ENCODE measurements around the gene PLEKHA1.

The PLEKHA1 gene

GRCh38 chr10:122374237-122374858 lies at the start of gene PLEKHA1:
Gene PLEKHA1, plus strand, starts transcription at chr10:122374708. Its CDS starts 18,493 bp downstream, at chr10:122393201.
- intact Hi-C loops (cut with DNase I) = loop anchor here (10.0 kb wide), 1 partner anchor 90 kb away; the partner anchor contains the start of gene HTRA1
- peak; percentile 91 to 99 (median 94) for DNase-seq

- DNase-seq = no peak
- intact Hi-C loops (cut with DNase I) = no loop called here
Measured at GRCh38 chr10:122325235-122325634, 49.3 kb upstream of the PLEKHA1 start.

GRCh38 chr10:122326385-122326784 lies 48.1 kb upstream of the PLEKHA1 start:
- DNase-seq = no peak
- intact Hi-C loops (cut with DNase I) = no loop called here

- DNase-seq = no peak
- intact Hi-C loops (cut with DNase I) = no loop called here
Measured at GRCh38 chr10:122326806-122327205, 47.7 kb upstream of the PLEKHA1 start.

DNA sequence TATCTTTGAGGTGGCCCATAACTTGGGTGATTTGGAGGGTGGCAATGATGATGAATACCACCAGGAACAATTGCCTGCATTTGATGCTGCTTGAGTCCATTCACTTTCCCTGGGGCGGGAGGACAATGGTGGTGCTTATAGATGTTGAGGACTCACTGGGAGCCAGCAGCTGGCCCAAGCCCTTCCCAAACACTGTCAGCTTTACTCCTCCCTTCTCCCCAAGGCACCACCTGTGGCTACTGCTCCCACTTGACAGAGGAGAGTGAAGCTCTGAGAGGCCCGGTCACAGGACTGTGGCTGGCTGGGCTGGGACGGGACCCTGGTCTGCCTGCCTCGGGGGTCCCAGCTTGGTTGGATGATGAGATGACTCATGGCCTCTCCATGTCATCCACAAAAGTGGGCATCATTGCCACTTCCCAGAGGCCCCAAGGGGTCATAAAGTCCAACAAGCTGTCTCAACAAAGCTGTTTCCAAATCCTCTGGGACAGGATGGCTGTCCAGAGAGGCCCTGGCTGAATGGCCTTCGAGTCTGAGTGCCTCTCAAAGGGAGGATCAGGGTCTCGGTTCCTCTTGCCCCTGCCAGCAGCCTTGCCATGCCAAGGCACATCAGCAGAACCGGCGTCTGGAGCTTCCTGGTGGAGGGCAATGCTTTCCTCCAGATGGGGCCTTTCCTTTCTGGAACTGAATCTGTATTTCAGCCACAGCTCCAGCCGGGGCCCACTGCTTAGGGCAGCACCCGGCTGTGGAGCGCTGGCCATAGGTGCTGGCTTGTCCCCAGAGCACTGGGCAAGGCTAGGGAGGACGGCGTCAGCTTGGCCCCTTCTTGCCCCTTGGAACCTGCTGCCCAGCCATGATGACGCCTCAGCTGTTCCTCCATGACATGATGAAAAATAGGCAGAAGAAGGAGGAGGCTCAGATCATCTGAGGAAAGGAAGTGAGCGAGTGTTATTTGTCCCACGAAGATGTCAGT lies 47.0 kb upstream of the PLEKHA1 start:
- DNase-seq = no peak
- intact Hi-C loops (cut with DNase I) = no loop called here

DNA sequence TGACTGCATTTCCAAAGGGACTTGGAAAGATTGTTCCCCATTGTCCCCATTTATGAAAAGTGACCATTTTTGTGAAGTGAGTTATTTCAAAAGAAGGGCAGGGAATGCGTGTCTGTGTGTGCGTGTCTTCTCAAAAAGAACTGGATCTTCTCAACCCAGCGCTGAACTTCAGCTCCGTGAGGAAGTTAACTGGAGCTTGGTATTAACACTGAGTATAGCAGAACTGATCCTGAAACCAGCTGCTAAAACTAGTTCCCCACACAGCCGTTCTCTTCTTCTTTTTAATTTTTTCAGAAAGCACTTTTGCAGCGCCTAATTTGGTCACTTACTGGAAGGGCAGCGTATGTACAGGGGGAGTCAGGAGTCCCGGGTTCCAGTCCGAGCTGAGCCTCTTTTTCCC lies 45.8 kb upstream of the PLEKHA1 start:
- DNase-seq = no peak
- intact Hi-C loops (cut with DNase I) = no loop called here

DNA sequence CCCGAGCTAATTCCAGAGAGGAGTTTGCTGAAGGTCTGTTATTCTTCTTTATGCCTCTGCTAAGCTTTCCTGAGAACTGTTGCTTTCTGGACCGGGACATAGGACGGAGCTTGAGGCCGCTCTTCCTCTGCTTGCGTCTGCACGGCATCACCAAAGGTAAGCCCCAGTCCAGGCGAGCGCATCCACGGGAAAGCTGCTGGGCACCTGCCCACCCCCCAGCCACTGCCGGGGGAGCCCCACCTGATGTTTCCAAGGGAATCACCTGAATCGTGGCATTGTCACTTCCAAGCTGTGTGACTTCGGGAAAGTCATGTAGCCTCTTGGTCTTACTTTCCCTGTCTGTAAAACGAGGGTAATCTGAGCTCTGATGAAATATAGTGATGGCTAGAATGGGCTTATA lies 45.1 kb upstream of the PLEKHA1 start:
- no peak for DNase-seq
- intact Hi-C loops (cut with DNase I) = no loop called here

DNA sequence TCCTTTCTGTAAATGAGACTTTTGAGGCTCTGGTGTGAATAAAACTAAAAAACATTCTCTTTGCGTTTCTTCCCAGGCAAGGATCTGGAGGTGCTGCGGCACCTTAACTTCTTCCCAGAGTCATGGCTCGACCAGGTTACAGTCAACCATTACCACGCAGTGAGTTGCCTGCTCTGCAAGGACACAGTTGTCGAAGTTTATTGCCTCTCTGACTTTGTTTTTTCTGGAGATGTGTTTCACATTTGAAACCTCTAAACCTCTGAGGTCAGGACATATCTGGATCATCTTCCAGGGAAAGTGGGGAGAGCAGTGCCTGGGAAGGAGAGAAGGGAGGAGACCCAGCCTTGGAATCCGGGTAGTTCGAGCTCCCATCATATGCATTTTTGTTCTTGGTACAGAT lies 43.4 kb upstream of the PLEKHA1 start:
- no peak for DNase-seq
- intact Hi-C loops (cut with DNase I) = no loop called here

- peak in 4 of 10 donors; percentile 23 to 91 (median 45) for DNase-seq
- intact Hi-C loops (cut with DNase I) = no loop called here
Measured at GRCh38 chr10:122331615-122332446, 42.7 kb upstream of the PLEKHA1 start.

DNA sequence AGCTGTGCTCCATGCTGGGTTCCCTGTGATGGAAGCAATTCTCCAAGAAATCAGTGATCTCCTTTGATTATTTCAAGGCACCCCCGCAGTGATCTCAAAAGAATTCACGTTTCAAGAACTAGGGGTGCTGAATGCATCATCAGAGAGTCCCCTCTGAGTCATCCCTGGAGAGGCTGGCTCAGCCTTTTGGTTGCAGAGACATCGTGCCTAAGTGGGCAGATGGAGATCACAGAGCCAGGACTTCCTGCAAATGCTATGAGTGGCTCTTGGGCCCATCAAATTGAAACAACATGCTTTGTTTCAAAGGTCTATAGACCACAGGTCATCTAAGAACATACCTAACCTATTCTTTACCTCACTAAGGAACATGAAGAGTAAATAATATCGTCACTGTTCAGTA lies 41.5 kb upstream of the PLEKHA1 start:
- no peak for DNase-seq
- intact Hi-C loops (cut with DNase I) = no loop called here

DNA sequence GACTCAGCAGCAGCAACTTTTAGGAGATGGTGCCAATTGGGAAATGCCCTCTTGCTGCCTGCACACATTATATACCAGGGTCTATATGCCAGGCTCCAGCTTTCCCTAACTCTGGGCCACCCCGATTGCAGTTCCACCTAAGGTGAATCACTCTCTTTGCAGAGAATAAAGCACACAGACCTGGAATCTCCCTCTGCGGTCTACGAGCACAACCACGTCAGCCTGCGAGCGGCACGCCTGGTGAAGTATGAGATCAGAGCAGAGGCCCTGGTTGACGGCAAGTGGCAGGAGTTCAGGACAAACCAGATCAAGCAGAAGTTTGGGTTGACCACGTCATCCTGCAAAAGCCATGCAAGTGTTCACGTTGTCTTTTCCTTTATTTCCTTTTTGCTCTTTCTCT lies 38.2 kb upstream of the PLEKHA1 start:
- no peak for DNase-seq
- intact Hi-C loops (cut with DNase I) = no loop called here

DNA sequence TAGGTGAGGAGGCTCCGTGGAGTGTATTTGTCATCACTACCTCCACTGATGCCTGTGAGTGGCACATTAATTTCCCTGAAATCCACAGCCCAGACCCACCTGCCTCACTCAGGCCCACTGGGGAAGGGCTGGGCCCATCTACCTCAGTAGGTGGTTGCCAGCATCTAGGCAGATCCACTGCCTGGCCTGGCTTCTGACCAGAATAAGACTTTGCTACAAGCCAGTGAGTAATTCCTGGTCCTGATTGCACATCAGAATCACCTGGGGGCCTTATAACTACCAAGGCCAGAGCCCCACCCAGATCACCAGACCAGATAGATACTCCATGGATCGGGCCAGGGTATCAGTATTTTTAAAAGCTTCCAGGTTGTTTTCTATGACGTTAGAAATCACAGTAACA lies 37.5 kb upstream of the PLEKHA1 start:
- intact Hi-C loops (cut with DNase I) = no loop called here
- DNase-seq = no peak

- DNase-seq = no peak
- intact Hi-C loops (cut with DNase I) = no loop called here
Measured at GRCh38 chr10:122338609-122339441, 35.7 kb upstream of the PLEKHA1 start.

- no peak for DNase-seq
- intact Hi-C loops (cut with DNase I) = loop anchor here (5.0 kb wide), 2 partner anchors 44 to 361 kb away; no protein-coding TSS in a partner anchor
Measured at GRCh38 chr10:122341141-122341810, 33.2 kb upstream of the PLEKHA1 start.

DNA sequence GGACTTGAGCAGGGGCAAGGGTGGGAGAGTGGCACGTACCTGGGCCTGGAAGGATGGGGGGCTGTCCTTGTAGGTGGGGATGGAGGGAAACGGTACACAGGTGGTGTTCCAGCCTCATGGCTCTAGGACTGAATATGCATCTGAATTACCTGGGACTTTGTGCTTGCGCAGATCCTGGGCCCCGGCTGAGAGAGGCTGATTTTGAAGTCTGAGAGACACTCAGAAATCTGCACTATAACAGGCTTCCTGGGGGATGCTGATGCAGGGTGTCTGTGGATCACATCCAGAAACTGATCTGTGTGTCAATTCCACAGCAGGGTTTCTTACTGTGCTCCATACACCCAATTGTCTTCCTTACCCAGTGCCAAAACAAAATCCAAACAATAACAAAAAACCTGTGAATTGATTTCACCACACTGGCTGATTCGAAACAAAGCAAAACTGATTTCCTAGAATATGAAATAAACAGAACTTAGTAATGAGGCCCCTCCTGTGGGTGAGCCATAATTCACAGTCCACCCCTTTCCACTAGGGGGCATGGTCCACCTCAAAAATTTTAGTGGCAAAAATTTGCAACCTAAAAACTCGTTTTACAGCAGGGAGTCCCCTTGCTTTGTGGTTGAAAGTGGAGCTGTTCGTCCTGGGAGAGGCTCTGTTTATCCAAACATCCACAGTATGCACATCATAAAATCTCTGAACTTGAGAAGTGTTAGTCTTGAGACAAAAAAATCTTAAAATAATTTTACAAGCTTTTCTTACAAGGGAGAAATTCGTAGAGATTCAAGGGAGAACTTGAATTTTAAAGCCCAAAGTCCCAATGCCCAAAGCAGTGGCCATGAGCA lies 32.0 kb upstream of the PLEKHA1 start:
- peak in 5 of 10 donors; percentile 26 to 62 (median 60) for DNase-seq
- intact Hi-C loops (cut with DNase I) = loop anchor here (2.0 to 5.0 kb wide), 4 partner anchors 45 to 360 kb away; no protein-coding TSS in a partner anchor

- DNase-seq = no peak
- intact Hi-C loops (cut with DNase I) = loop anchor here (2.0 to 5.0 kb wide), 4 partner anchors 46 to 359 kb away; no protein-coding TSS in a partner anchor
Measured at GRCh38 chr10:122343135-122343800, 31.2 kb upstream of the PLEKHA1 start.

GRCh38 chr10:122343936-122344335 lies 30.6 kb upstream of the PLEKHA1 start:
- intact Hi-C loops (cut with DNase I) = loop anchor here (2.0 to 5.0 kb wide), 4 partner anchors 47 to 358 kb away; no protein-coding TSS in a partner anchor

More at GRCh38 chr10:122343936-122344335, 30.6 kb upstream of the PLEKHA1 start:
- DNase-seq = no peak
